CD4-positive, alpha-beta T cell treated with Interleukin-17A for 1 hour (primary cell): ENCODE results near the gene NUDCD2.
"Not testable (repeated sequence)": the region's sequence is repeated elsewhere in the genome, so short reads cannot be mapped to it uniquely, and the experiment has no call there.

Experiments
- DNase-seq: peaks from one replicate; pipeline ENCODE4 v3.0.0-alpha.2; 2020

The NUDCD2 gene

DNA sequence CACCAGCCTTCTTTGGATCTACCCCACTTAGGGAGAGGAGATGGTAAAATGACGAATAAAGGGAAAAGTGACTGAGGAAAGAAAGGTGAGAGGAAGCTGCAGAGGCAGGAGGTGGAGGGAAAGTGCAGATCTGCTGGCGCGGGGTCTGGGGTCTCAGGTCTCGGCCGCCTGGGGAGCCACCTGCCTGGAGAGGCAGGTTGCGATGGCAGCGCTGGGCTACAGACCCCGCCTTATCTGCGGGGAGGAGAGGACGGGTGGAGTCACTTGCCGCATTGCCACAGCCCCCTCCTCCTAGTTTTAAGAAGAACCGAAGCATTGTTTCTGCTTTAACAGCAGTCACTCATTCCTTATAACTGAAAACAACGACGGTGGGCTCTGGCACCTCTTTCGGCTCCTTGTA lies 44.2 kb downstream of the NUDCD2 start:
- DNase-seq = not testable (repeated sequence)

DNA sequence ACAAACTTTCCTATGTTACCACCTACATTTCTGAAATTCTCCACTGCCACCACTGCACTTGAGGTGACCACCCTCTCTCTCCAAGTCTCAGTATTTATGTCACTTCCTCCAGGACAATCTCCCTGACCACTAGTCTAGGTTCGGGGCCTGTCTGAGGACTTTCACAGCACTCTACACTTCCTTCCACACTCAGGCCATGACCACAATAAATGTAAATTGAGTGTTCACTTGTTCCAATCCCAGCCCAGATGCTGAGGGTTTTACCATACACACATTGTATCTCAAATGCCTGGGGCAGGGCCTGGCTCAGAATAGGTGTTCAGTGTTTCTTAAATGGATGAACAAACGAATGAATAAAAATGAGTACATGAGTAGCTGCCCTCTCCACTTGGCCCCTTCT lies 49.4 kb downstream of the NUDCD2 start:
- DNase-seq = no peak

DNA sequence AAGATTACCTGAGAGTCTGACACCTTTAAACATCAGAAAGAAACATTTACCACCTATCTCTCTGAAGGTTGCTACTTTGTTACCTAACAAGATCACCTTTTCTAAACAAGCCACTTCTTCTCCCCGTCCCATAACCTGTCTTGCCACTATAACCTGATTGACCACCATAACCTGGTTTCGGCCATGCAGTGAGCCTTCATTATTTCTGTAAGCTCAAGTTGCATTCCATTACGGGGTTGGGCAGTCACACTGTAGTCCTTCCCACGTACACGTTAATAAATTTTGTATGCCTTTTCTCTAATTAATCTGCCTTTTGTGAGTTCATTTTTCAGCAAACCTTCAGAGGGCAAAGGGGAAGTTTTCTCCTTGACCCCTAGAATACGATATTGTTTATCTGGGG lies 50.5 kb downstream of the NUDCD2 start:
- no peak for DNase-seq

DNA sequence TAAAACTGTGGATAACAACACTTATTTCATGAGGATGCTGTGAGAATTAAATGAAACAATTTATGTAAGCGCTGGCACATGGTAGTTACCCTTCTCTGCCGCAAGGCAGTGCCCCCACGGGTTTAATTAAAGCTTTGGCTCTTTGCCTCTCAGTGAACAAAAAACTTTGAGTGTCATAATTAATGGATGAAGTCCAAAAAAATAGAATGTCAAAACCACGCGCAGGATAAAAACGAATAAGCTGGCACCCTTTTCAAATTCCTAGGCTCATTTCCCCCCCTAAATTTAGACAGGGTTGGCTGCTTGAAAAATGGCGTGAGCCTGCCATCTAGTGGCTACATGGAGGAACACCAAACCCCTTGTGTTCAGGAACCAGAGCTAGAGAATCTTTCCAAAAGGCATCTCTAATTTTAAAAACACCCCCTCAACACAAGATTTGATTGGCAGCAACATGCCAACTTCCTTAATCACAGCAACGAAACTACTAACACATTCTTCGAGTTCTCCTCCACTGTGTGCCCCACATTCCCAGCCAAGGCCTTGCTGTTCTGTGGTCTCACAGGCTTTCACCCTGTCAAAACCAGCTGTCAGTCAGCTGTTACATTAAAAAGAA lies 51.5 kb downstream of the NUDCD2 start:
- DNase-seq = peak; percentile 65

DNA sequence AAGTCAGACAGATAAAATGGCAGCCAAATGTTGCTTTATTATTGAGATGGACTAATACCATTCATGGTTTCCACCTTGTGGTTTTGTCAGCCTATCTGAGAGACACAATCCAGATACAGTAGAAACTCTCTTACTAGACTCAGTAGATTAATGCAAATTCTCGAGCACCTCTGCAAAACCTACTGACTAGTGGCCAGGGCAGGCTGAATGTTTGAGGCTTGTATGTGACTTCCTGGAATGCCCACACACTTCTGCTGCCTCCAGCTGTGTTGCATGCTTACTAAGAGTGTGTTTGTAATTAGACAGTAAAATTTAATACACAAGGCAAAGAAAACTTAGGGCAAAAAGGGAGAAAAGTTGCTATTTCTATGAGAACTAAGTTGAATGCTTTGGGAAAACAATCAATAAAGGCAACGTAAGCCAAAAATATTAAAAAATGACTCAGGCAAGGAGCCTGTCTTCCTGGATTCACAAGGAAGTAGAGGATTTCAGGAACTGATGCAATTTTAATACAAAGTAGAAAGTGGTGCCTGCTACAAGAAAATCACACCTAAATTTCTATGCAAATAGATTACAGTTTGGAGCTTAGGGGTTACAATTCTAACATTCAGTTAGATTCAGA lies 52.8 kb downstream of the NUDCD2 start:
- no peak for DNase-seq

DNA sequence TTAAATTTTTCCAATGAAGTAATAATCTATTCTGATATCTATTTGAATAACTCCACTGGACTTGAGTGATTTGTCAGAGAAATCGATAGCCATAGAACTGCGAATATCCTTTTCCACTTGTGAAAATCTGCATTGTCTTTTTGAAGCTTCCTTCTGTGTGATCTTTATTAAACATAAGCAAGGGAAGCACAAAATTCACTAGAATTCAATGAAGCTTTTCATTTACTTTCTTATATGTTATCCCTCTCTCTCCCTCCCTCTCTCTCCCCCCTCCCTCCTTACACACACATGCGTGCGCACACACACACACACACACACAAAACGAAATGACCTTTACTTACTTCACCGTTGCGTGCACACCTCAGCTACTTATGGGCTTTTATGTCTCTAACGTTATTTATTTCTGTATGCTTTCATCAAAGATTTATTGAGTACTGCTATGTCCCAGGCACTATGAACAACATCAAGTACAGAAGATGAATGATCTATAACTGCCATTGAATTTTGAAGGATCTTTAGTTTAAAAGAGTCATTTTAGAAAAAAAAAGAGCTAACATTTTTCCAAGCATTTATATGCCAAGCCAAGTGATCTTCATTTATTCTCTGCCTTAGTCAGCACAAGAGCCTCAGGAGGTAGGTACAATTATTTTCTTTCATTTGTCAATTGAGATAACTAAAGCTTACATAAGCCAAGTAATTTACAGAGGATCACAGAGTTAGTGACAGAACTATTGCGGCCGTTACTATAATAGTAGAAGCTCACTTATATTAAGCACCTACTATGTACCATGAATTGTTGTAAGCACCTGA lies 55.3 kb downstream of the NUDCD2 start:
- no peak for DNase-seq

DNA sequence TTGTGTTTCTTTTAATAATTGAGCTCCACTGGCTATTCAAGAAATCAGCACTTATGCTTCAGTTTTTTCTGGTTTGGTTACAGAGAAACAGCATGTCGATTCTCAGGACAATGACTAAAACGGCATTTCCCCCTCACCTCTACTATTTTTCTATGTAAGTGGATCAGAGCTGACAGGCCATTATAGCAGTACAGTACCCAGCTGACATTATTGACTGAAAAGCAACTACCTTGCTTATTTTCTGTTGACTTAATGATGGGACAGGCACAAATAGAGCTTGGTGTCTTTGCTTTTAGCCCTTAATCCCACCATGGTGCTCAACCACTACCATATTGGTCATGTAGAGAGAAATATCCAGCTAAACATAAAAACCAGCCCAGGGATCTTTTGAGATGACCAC lies 57.9 kb downstream of the NUDCD2 start:
- no peak for DNase-seq

DNA sequence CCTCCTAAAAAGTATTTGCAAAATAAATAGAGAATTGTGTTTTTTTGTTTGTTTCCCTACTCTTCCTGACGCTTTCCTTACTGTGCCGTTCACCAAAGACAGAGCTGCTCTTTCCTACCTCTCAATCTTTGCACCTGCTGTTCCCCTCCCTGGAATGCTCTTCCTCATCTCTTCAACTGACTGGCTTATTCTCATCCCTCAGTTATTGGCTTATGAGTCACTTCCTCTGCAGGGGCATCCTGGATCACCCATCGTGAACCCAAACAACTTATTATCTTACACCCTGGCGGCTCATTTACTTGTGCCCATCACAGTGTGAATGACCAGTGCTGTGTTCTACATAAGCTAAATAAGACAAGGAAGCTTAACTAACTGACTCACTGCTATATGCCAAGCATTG lies 58.6 kb downstream of the NUDCD2 start:
- DNase-seq = no peak

DNA sequence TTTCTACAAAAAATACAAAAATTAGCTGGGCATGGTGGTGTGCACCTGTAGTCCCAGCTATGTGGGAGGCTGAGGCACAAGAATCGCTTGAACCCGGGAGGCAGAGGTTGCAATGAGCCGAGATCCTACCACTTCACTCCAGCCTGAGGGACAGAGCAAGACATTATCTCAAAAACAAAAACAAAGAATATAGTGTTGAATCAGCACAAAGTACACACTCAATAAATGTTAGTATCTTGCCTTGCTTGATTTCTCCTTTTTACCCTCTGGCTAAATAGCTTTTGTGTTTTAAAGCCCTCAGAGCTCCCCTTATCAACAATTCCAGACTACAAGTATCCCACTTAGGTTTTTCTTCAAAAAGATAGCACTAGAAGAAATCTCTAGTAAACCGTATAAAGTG lies 60.0 kb downstream of the NUDCD2 start:
- DNase-seq = no peak

DNA sequence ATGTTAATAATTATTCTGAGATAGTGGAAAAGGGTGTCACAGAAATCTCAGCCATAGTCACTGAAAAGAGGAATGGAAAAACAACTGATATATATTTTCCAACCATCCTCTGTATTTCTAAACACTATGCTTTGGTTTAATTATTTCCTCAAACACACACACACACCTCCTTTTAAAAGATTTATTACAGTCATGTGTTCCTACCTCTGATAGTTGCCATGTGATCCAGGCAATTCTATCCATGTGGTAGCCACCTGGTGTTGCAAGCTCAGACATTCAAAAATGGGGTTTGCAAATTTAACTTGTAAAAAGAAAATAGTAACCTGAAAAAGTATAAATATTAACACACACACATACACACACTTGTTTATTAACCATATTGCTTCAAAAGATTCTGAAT lies 62.5 kb downstream of the NUDCD2 start:
- no peak for DNase-seq

DNA sequence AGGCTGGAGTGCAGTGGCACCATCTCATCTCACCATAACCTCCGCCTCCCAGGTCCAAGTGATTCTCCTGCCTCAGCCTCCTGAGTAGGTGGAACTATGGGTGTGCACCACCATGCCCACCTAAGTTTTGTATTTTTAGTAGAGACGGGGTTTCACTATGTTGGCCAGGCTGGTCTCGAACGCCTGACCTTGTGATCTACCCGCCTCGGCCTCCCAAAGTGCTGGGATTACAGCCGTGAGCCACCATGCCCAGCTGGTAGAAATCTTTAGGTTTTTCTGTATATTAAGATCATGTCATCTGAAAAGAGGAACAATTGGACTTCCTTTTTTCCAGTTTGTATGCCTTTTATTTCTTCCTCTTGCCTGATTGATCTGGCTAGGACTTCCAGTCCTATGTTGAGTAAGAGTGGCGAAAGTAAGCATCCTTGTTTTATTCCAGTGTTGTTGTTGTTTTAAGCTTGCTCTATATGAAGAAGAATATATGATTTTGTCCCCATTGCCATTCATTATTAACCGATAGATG lies 63.0 kb downstream of the NUDCD2 start:
- DNase-seq = not testable (repeated sequence)
